CD4-positive, alpha-beta T cell treated with Interleukin-2 at 100 ng/mL for 4 hours (primary cell): Measurements from ENCODE around the gene ZBTB46.
"Not testable (repeated sequence)": the region's sequence is repeated elsewhere in the genome, so short reads cannot be mapped to it uniquely, and the experiment has no call there.

Source experiments
- DNase-seq: peaks from one replicate; pipeline ENCODE4 v3.0.0-alpha.2; 2020; ENCODE audit warnings: low spot score

Gene ZBTB46

GRCh38 chr20:63787302-63787701 lies 43.8 kb downstream of the ZBTB46 start:
- no peak for DNase-seq

- DNase-seq, result no peak
Observed at GRCh38 chr20:63785691-63786131, 45.4 kb downstream of the ZBTB46 start.

- DNase-seq, result no peak
Observed at GRCh38 chr20:63783970-63784369, 47.1 kb downstream of the ZBTB46 start.

GRCh38 chr20:63782521-63782971 lies 48.5 kb downstream of the ZBTB46 start:
- no peak for DNase-seq

GRCh38 chr20:63782051-63782471 lies 49.0 kb downstream of the ZBTB46 start:
- peak; percentile 87 for DNase-seq

- no peak for DNase-seq
Observed at GRCh38 chr20:63781181-63781580, 49.9 kb downstream of the ZBTB46 start.

GRCh38 chr20:63778857-63779256 lies 52.2 kb downstream of the ZBTB46 start:
- no peak for DNase-seq

GRCh38 chr20:63778034-63778752 lies 52.9 kb downstream of the ZBTB46 start:
- no peak for DNase-seq

GRCh38 chr20:63777614-63778013 lies 53.5 kb downstream of the ZBTB46 start:
- no peak for DNase-seq

- not testable (repeated sequence) for DNase-seq
Observed at GRCh38 chr20:63776875-63777274, 54.2 kb downstream of the ZBTB46 start.

GRCh38 chr20:63775096-63775978 lies 55.7 kb downstream of the ZBTB46 start:
- peak; percentile 33 for DNase-seq

- no peak for DNase-seq
Observed at GRCh38 chr20:63774306-63774705, 56.8 kb downstream of the ZBTB46 start.

- DNase-seq, result no peak
Observed at GRCh38 chr20:63773571-63774241, 57.4 kb downstream of the ZBTB46 start.

GRCh38 chr20:63772781-63773518 lies 58.1 kb downstream of the ZBTB46 start:
- DNase-seq, result no peak

- no peak for DNase-seq
Observed at GRCh38 chr20:63771046-63771707, 59.9 kb downstream of the ZBTB46 start.

GRCh38 chr20:63769891-63770474 lies 61.1 kb downstream of the ZBTB46 start:
- no peak for DNase-seq

GRCh38 chr20:63768591-63769515 lies 62.2 kb downstream of the ZBTB46 start:
- DNase-seq, result no peak

GRCh38 chr20:63767886-63768285 lies 63.2 kb downstream of the ZBTB46 start:
- no peak for DNase-seq

- no peak for DNase-seq
Observed at GRCh38 chr20:63767456-63767855, 63.6 kb downstream of the ZBTB46 start.
